Common myeloid progenitor, CD34-positive (primary cell): Measurements from ENCODE around the gene USP17L17.
"Not testable (repeated sequence)": the region's sequence is repeated elsewhere in the genome, so short reads cannot be mapped to it uniquely, and the experiment has no call there.

ENCODE experiments used
- CTCF ChIA-PET: fragments of 350-600 bp; sonication (Branson Sonifier 250); formaldehyde crosslinking; loops from one replicate; lab custom pipeline; 2021; ENCODE audit warnings: antibody characterized with exemption; lab: Charles Lee
- POLR2A ChIA-PET: fragments of 350-600 bp; sonication (Branson Sonifier 250); formaldehyde crosslinking; loops from one replicate; lab custom pipeline; 2021; ENCODE audit warnings: antibody characterized with exemption; lab: Charles Lee
- DNase-seq, 3 donors: peaks; one replicate each; pipeline versions ENCODE4 v3.0.0 to v3.0.0-alpha.2; 2013
- H3K27ac ChIP-seq, 2 experiments: 1 replicate in 1 of 2; 2 replicates in 1 of 2; pipeline ENCODE4 v1.7.0; 2013; ENCODE audit warnings: inconsistent platforms in 2 of 2, low read length in 2 of 2, mild to moderate bottlenecking in 2 of 2, low read depth in 1 of 2, moderate library complexity in 1 of 2; ENCODE audit not compliant: severe bottlenecking in 2 of 2, insufficient read depth in 1 of 2, poor library complexity in 1 of 2
- H3K27me3 ChIP-seq, 5 experiments: replicated peaks in 2 of 5; 1 replicate in 3 of 5; 2 replicates in 2 of 5; pipeline versions ENCODE4 v1.6.1 to v1.7.0; 2013; ENCODE audit warnings: low read length in 4 of 5, mild to moderate bottlenecking in 2 of 5, moderate library complexity in 2 of 5, inconsistent platforms in 1 of 5; ENCODE audit not compliant: insufficient read depth in 5 of 5, control insufficient read depth in 4 of 5
- H3K36me3 ChIP-seq, 4 experiments: 1 replicate in 2 of 4; 2 replicates in 2 of 4; pipeline versions ENCODE4 v1.6.1 to v1.7.0; 2013; ENCODE audit warnings: low read length in 3 of 4, control low read depth in 1 of 4, mild to moderate bottlenecking in 1 of 4; ENCODE audit not compliant: control insufficient read depth in 4 of 4, insufficient read depth in 4 of 4
- H3K4me1 ChIP-seq, 4 experiments: 1 replicate in 3 of 4; 2 replicates in 1 of 4; pipeline versions ENCODE4 v1.6.1 to v1.7.1; 2013; ENCODE audit warnings: low read length in 3 of 4, mild to moderate bottlenecking in 3 of 4, control low read depth in 1 of 4, inconsistent platforms in 1 of 4, moderate library complexity in 1 of 4; ENCODE audit not compliant: control insufficient read depth in 4 of 4, insufficient read depth in 4 of 4; ENCODE audit errors: control extremely low read depth in 1 of 4
- H3K4me3 ChIP-seq, 7 experiments: 1 replicate in 4 of 7; 2 replicates in 3 of 7; pipeline versions ENCODE4 v1.5.1 to v1.7.0; 2013; ENCODE audit warnings: mild to moderate bottlenecking in 7 of 7, low read length in 6 of 7, moderate library complexity in 6 of 7, inconsistent platforms in 2 of 7, low read depth in 2 of 7, control low read depth in 1 of 7; ENCODE audit not compliant: insufficient read depth in 4 of 7, control insufficient read depth in 1 of 7; ENCODE audit errors: extremely low read depth in 1 of 7
- H3K9me3 ChIP-seq, 5 experiments: 1 replicate in 4 of 5; 2 replicates in 1 of 5; pipeline versions ENCODE4 v1.6.1 to v1.7.1; 2013; ENCODE audit warnings: low read length in 4 of 5, mild to moderate bottlenecking in 2 of 5, inconsistent platforms in 1 of 5, low read depth in 1 of 5, moderate library complexity in 1 of 5; ENCODE audit not compliant: control insufficient read depth in 4 of 5, insufficient read depth in 2 of 5; ENCODE audit errors: control extremely low read depth in 1 of 5
- WGBS: methylation state at CpG from one replicate; pipeline ENCODE4 v1.1.5; 2013; ENCODE audit not compliant: insufficient coverage; 5-methylcytosine and 5-hydroxymethylcytosine counted together

The USP17L17 gene

GRCh38 chr4:9271719-9272118, 28.0 kb downstream of the USP17L17 start:
- H3K4me1 ChIP-seq, H3K4me3 ChIP-seq, H3K9me3 ChIP-seq, H3K27me3 ChIP-seq, POLR2A ChIA-PET, DNase-seq, H3K36me3 ChIP-seq, H3K27ac ChIP-seq, CTCF ChIA-PET: not testable (repeated sequence)
- 96% methylated on average over 3 of the region's 10 CpGs for WGBS
